Measurements from ENCODE around the gene HIVEP3.

DNA sequence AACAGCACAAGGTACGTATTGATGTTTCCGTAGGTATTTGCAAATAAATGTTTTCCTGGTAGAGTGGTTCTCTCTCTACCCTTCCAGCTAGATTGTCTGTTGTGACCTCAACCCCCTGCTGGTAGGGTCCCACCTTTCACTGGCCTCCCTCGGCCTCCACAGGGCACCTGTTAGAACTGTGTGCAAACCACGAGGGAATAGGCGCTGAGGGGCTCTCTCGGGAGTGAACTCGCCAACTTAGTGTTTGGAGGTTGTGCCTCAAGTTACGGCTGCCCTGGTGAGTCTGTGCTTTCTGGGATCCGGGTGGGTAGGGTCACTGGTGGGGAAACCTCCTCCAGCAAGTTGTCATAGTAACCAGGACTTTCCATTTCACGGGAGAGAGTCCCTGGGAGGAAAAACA, 229.6 kb downstream of the HIVEP3 start:
- TF ChIP-seq CTCF (IDR thresholded peaks at IDR 0.05), result no peak
- no peak for TF ChIP-seq EZH2 (IDR thresholded peaks at IDR 0.05; ENCODE audit: borderline replicate concordance, insufficient read depth, low read depth, low read length, poor library complexity, severe bottlenecking)
